Gastroesophageal sphincter (tissue), 4 donors: ENCODE data around the gene TENM3. TPM values are rescaled to one million over a fixed set of nuclear protein-coding genes. Genes with fewer than 3 reads are reported as not detected.
"Not testable (repeated sequence)": the region's sequence is repeated elsewhere in the genome, so short reads cannot be mapped to it uniquely, and the experiment has no call there.

Experiments used
- ATAC-seq: fragments of 150-250 bp; one replicate; pipeline ENCODE4 v1.9.1; 2016; ENCODE audit warnings: mild to moderate bottlenecking, moderate library complexity
- H3K27ac ChIP-seq, 4 donors: fragments of 200-600 bp; sonication (generic) in 3 of 4; 1 replicate in 3 of 4; 2 replicates in 1 of 4; pipeline ENCODE4 v1.5.1; 2016 to 2019
- H3K27me3 ChIP-seq: fragments of 200-600 bp; sonication (generic); one replicate; pipeline ENCODE4 v1.5.1; 2019
- H3K36me3 ChIP-seq, 2 donors: fragments of 200-600 bp; sonication (generic); one replicate each; pipeline ENCODE4 v1.5.1; 2019; ENCODE audit warnings: control low read depth in 1 of 2
- H3K4me1 ChIP-seq, 3 donors: fragments of 200-600 bp; sonication (generic); 1 replicate in 2 of 3; 2 replicates in 1 of 3; pipeline ENCODE4 v1.5.1; 2016 to 2019; ENCODE audit warnings: control low read depth in 2 of 3
- H3K4me3 ChIP-seq, 2 donors: fragments of 200-600 bp; sonication (generic); one replicate each; pipeline ENCODE4 v1.5.1; 2019; ENCODE audit warnings: mild to moderate bottlenecking in 1 of 2, moderate library complexity in 1 of 2
- H3K9me3 ChIP-seq, 3 donors: fragments of 200-600 bp; sonication (generic); one replicate each; pipeline ENCODE4 v1.5.1; 2017 to 2019; ENCODE audit warnings: control low read depth in 2 of 3
- EP300 ChIP-seq: sonication (generic); formaldehyde crosslinking; IDR thresholded peaks from one replicate; pipeline ENCODE4 v1.6.1; 2017; ENCODE audit warnings: antibody characterized with exemption, mild to moderate bottlenecking
- POLR2A ChIP-seq, 2 donors: fragments of 450-650 bp; IDR thresholded peaks; one replicate each; pipeline ENCODE4 v1.6.1; 2017; ENCODE audit warnings: antibody characterized with exemption in 2 of 2, mild to moderate bottlenecking in 2 of 2, moderate library complexity in 1 of 2
- POLR2AphosphoS5 ChIP-seq: sonication (generic); formaldehyde crosslinking; IDR thresholded peaks from one replicate; pipeline ENCODE4 v1.6.1; 2017; ENCODE audit warnings: antibody characterized with exemption
- WGBS, 2 donors: methylation state at CpG; one replicate each; pipeline ENCODE4 v1.1.5; 2018; ENCODE audit warnings: low coverage in 1 of 2; 5-methylcytosine and 5-hydroxymethylcytosine counted together
- total RNA-seq, 4 donors: library from RNA; depleted of rRNA; stranded (reverse); fragments of >200 nt; gene quantifications; one replicate each; pipeline ENCODE4 v1.1.0, GENCODE V29; 2016
- TF ChIP-seq, protein P1 (sequence below), 4 experiments: fragments of 200-600 bp in 2 of 4; fragments of 450-650 bp in 2 of 4; sonication (generic) in 1 of 4; IDR thresholded peaks; one replicate each; pipeline ENCODE4 v1.5.1; 2017 to 2019; ENCODE audit warnings: antibody characterized with exemption in 4 of 4, mild to moderate bottlenecking in 2 of 4, moderate library complexity in 2 of 4

Gene TENM3
- total RNA-seq, 4 donors from 2014 or later: 8.2 to 39.9 (median 15.8) TPM

DNA sequence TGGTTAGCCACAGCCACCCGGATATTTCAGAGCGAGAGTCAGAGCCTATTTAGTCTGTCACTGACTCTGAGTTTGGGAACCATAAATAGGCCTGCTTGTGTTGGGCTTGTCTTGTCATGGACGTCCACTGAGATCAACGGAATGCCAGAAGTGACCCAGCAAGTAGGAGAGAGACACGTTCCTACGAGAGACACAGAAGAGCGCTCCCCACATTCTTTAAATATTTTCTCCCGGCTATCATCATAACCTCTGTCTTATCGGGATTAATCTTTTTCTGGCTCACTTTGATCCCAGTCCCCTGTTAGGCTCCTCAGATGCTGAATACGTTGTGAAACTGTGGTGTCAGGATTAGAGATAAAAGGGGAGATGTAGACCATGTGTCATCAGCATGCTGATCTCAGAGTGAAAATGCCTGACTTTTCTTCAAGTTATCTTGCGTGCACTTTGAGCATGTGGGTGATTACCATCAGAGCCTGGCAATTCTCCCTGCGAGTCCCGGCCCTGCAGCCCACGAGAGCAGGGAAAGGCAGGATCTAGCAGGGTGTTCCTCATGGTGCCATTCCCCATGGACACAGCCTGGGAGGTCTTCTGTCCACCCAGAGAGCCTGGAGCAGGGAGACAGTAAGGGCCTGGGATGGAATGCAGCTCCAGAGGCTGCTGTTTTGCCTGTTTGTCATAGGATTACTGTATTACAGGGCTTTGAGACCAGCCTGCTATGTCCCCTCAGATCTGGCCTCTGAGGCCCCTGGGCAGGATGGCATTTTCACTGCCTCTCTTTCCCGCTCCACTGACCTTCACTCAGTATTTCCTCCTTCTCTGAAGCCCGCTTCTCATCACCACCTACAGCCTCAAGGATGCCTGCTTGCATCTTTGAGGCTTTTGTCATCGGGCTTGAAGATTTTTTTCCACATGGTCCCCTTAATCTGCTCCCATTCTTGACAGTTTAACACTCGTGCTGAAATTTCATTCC, 2.8 kb upstream of the TENM3 start:
- H3K9me3 ChIP-seq: no peaks in the 10 kb centered on the region
- TF ChIP-seq POLR2A (IDR thresholded peaks at IDR 0.05) (no peak), EP300 (no peak), POLR2AphosphoS5 (no peak)
- no peaks in the 10 kb centered on the region for H3K36me3 ChIP-seq
- no peak overlapping the region for H3K27ac ChIP-seq
- no peaks in the 10 kb centered on the region for H3K4me1 ChIP-seq
- no peaks in the 10 kb centered on the region for H3K27me3 ChIP-seq
- 57 to 63% methylated on average over 13 to 15 of the region's 18 CpGs for WGBS, 2 donors
- ATAC-seq: no peak
- no peak overlapping the region for H3K4me3 ChIP-seq

DNA sequence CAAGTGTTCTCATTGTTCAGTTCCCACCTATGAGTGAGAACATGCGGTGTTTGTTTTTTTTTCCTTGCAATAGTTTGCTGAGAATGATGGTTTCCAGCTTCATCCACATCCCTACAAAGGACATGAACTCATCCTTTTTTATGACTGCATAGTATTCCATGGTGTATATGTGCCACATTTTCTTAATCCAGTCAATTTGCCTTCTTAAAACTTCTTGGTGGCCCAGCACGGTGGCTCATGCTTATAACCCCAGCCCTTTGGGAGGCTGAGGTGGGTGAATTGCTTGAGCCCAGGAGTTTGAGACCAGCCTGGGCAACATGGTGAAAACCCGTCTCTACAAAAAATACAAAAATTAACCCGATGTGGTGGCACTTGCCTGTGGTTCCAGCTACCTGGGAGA, 942 bp upstream of the TENM3 start:
- 100% methylated on average over 1 to 2 of the region's 4 CpGs for WGBS, 2 donors
- not testable (repeated sequence) for H3K36me3 ChIP-seq, H3K27me3 ChIP-seq, ATAC-seq, H3K27ac ChIP-seq, H3K9me3 ChIP-seq, H3K4me1 ChIP-seq, H3K4me3 ChIP-seq

DNA sequence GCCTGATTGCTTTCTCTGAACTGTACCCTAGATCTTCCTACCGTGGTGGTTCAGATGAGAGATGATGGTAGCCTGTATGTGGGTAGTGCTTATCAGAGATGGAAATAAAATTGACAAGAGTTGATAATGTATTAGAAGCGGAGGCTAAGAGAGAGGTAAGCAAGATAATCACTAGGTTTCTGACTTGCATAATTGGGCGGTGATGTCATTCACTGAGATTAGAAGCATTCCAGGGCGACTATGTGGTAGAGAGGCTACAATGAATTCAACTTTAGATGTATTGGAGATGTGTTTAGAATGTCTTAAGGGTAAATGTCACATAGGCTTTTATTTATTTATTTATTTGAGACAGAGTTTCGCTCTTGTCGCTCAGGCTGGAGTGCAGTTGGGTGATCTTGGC, 415 bp upstream of the TENM3 start:
- Histone ChIP-seq H3K4me1 (no peaks in the 10 kb centered on the region), H3K4me3 (no peak overlapping the region), H3K9me3 (no peaks in the 10 kb centered on the region), H3K27ac (no peak overlapping the region), H3K27me3 (no peaks in the 10 kb centered on the region), H3K36me3 (no peaks in the 10 kb centered on the region)
- no peak for ATAC-seq
- no peak for TF ChIP-seq POLR2AphosphoS5
- TF ChIP-seq, protein P1, sequence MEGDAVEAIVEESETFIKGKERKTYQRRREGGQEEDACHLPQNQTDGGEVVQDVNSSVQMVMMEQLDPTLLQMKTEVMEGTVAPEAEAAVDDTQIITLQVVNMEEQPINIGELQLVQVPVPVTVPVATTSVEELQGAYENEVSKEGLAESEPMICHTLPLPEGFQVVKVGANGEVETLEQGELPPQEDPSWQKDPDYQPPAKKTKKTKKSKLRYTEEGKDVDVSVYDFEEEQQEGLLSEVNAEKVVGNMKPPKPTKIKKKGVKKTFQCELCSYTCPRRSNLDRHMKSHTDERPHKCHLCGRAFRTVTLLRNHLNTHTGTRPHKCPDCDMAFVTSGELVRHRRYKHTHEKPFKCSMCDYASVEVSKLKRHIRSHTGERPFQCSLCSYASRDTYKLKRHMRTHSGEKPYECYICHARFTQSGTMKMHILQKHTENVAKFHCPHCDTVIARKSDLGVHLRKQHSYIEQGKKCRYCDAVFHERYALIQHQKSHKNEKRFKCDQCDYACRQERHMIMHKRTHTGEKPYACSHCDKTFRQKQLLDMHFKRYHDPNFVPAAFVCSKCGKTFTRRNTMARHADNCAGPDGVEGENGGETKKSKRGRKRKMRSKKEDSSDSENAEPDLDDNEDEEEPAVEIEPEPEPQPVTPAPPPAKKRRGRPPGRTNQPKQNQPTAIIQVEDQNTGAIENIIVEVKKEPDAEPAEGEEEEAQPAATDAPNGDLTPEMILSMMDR (IDR thresholded peaks at IDR 0.05): no peak
- TF ChIP-seq EP300: no peak
- TF ChIP-seq POLR2A (IDR thresholded peaks at IDR 0.05): no peak
- WGBS, 2 donors: 89 to 100% methylated on average over 2 to 5 of the region's 6 CpGs

DNA sequence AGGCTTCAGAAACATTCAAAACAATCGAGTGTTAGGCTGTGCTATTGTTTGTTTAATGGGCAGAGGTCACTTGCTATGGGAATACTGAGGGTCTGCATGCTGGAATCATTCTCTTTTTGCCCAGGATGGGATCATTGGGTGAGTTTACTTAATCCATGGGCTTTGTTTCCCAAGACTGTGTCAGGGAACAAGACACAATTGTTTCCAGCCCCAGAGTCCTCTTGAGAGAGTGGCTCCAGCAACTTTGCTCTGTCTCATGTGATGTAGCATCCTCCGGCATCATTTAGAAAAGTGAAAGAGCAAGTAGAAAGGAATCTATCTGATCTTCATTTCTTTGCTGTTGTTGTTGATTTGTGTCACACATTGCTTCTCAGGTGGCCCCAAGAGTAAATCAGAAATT, 1.8 kb downstream of the TENM3 start:
- no peaks in the 10 kb centered on the region for H3K4me1 ChIP-seq
- no peaks in the 10 kb centered on the region for H3K36me3 ChIP-seq
- no peaks in the 10 kb centered on the region for H3K9me3 ChIP-seq
- H3K4me3 ChIP-seq: no peak overlapping the region
- TF ChIP-seq, protein P1 (IDR thresholded peaks at IDR 0.05): no peak
- TF ChIP-seq EP300 (no peak), POLR2AphosphoS5 (no peak), POLR2A (IDR thresholded peaks at IDR 0.05) (no peak)
- no peaks in the 10 kb centered on the region for H3K27me3 ChIP-seq
- H3K27ac ChIP-seq: no peak overlapping the region
- no peak for ATAC-seq
- 41 to 100% methylated on average over 1 to 2 of the region's 2 CpGs for WGBS, 2 donors

DNA sequence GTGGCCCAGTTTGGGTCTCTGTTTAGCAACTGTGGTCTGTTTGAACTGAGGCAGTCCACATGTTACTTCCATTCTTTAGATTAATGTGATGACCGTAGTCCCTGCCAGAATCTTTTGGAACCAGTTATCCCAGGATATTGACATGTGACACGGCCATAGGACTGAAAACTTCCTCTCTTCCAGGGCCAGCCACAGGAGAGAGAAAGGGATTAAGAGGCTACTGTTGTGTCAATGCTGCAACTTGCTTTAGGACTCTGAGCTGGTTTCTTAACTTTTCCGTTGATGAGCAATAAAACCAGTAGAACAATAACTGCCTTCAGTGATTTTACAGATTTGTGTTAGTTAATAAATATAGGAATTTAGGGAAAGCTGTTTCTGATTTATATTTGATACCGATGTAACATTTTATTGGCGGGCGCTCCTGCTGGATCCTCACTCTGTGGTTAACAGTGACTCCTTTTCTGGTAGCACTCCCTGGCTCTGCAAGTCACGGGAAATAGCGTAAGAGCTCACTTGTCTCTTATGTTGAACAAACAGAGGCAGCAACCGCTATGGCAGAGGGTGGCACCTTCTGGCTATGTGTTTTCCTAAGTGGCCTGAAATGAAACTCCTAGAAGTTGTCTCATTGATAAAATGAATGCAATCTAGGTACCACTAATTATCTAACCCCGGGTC, 2.5 kb downstream of the TENM3 start:
- 66 to 70% methylated on average over 3 to 9 of the region's 10 CpGs for WGBS, 2 donors
- no peak overlapping the region for H3K4me3 ChIP-seq
- ATAC-seq: no peak

More for the DNA sequence above, 2.5 kb downstream of the TENM3 start:
- Histone ChIP-seq H3K27ac (no peak overlapping the region), H3K27me3 (no peaks in the 10 kb centered on the region), H3K9me3 (no peaks in the 10 kb centered on the region), H3K36me3 (no peaks in the 10 kb centered on the region), H3K4me1 (no peaks in the 10 kb centered on the region)
- no peak for TF ChIP-seq POLR2AphosphoS5
- no peak for TF ChIP-seq POLR2A (IDR thresholded peaks at IDR 0.05)
- TF ChIP-seq EP300: no peak
- TF ChIP-seq, protein P1 (IDR thresholded peaks at IDR 0.05): no peak
